Epidermal melanocyte (primary cell): ENCODE results near the gene SPECC1L.
A peak's percentile ranks its signal among the peaks of the same experiment; 100 is the strongest.

Experiments used
- DNase-seq: peaks from one replicate; pipeline ENCODE4 v3.0.0; 2011; ENCODE audit warnings: low spot score; ENCODE audit not compliant: insufficient read length

SPECC1L gene

GRCh38 chr22:24413736-24414385 lies 143.2 kb downstream of the SPECC1L start:
- DNase-seq, result no peak

GRCh38 chr22:24414523-24414922 lies 143.9 kb downstream of the SPECC1L start:
- peak; percentile 64 for DNase-seq

GRCh38 chr22:24414984-24415945 lies 144.6 kb downstream of the SPECC1L start:
- DNase-seq, result no peak

GRCh38 chr22:24416095-24416494 lies 145.5 kb downstream of the SPECC1L start:
- peak; percentile 78 for DNase-seq

- no peak for DNase-seq
Observed at GRCh38 chr22:24416611-24417010, 146.0 kb downstream of the SPECC1L start.

- DNase-seq, result no peak
Observed at GRCh38 chr22:24417200-24417599, 146.6 kb downstream of the SPECC1L start.

- DNase-seq, result no peak
Observed at GRCh38 chr22:24417901-24418641, 147.4 kb downstream of the SPECC1L start.

GRCh38 chr22:24418786-24419474 lies 148.3 kb downstream of the SPECC1L start:
- no peak for DNase-seq

GRCh38 chr22:24419475-24419850 lies 148.8 kb downstream of the SPECC1L start:
- no peak for DNase-seq

- no peak for DNase-seq
Observed at GRCh38 chr22:24420072-24420976, 149.7 kb downstream of the SPECC1L start.

- DNase-seq, result no peak
Observed at GRCh38 chr22:24420977-24421343, 150.3 kb downstream of the SPECC1L start.

GRCh38 chr22:24421428-24421931 lies 150.8 kb downstream of the SPECC1L start:
- DNase-seq, result no peak

- DNase-seq, result no peak
Observed at GRCh38 chr22:24422102-24422665, 151.6 kb downstream of the SPECC1L start.

- DNase-seq, result peak; percentile 70
Observed at GRCh38 chr22:24423519-24424000, 152.9 kb downstream of the SPECC1L start.

- DNase-seq, result no peak
Observed at GRCh38 chr22:24424001-24424900, 153.6 kb downstream of the SPECC1L start.

- no peak for DNase-seq
Observed at GRCh38 chr22:24424901-24425775, 154.5 kb downstream of the SPECC1L start.

- DNase-seq, result no peak
Observed at GRCh38 chr22:24426436-24426835, 155.8 kb downstream of the SPECC1L start.
